BLaER1 (cell line): ENCODE results near the gene SLC35B2.

ENCODE experiments used
- H3K27ac ChIP-seq: shearing (Covaris generic); formaldehyde crosslinking; 2 replicates; pipeline ENCODE4 v1.8.1; 2022
- H3K27me3 ChIP-seq: shearing (Covaris generic); formaldehyde crosslinking; 2 replicates; pipeline ENCODE4 v1.8.1; 2022
- H3K36me3 ChIP-seq: shearing (Covaris generic); formaldehyde crosslinking; 2 replicates; pipeline ENCODE4 v1.8.1; 2022
- H3K4me1 ChIP-seq: shearing (Covaris generic); formaldehyde crosslinking; 2 replicates; pipeline ENCODE4 v1.8.1; 2022
- H3K4me2 ChIP-seq: shearing (Covaris generic); formaldehyde crosslinking; 2 replicates; pipeline ENCODE4 v1.8.1; 2022
- H3K4me3 ChIP-seq: shearing (Covaris generic); formaldehyde crosslinking; 2 replicates; pipeline ENCODE4 v1.8.1; 2022
- H3K9ac ChIP-seq: shearing (Covaris generic); formaldehyde crosslinking; 2 replicates; pipeline ENCODE4 v1.8.1; 2022
- H3K9me3 ChIP-seq: shearing (Covaris generic); formaldehyde crosslinking; 2 replicates; pipeline ENCODE4 v1.8.1; 2022
- H4K20me1 ChIP-seq: shearing (Covaris generic); formaldehyde crosslinking; 2 replicates; pipeline ENCODE4 v1.8.1; 2022
- Cebpa-rat ChIP-seq: shearing (Covaris generic); IDR thresholded peaks from 2 replicates; pipeline ENCODE4 v1.8.1; 2022

SLC35B2 gene

GRCh38 chr6:44255871-44256774 is 1.2 kb downstream of the SLC35B2 start:
- H3K27ac ChIP-seq: peak overlapping the region; percentile 88
- no peak for TF ChIP-seq Cebpa-rat
- no peaks in the 10 kb centered on the region for H3K27me3 ChIP-seq
- H3K4me2 ChIP-seq: peak overlapping the region; percentile 99
- no peaks in the 10 kb centered on the region for H3K9me3 ChIP-seq
- H3K4me1 ChIP-seq: peaks cover 64% of the 10 kb centered on the region
- H3K9ac ChIP-seq: peak overlapping the region; percentile 88
- H4K20me1 ChIP-seq: peaks cover 78% of the 10 kb centered on the region
- peak overlapping the region; percentile 90 for H3K4me3 ChIP-seq
- peaks cover 77% of the 10 kb centered on the region for H3K36me3 ChIP-seq

GRCh38 chr6:44255105-44255808 is 2.1 kb downstream of the SLC35B2 start:
- H3K27me3 ChIP-seq: no peaks in the 10 kb centered on the region
- peak overlapping the region; percentile 99 for H3K4me2 ChIP-seq
- peaks cover 64% of the 10 kb centered on the region for H3K4me1 ChIP-seq
- H3K4me3 ChIP-seq: peak overlapping the region; percentile 90
- peaks cover 84% of the 10 kb centered on the region for H4K20me1 ChIP-seq
- H3K27ac ChIP-seq: peak overlapping the region; percentile 88; the same call in 1 of the 2 replicates
- H3K9me3 ChIP-seq: no peaks in the 10 kb centered on the region
- H3K9ac ChIP-seq: peak overlapping the region; percentile 88
- peaks cover 77% of the 10 kb centered on the region for H3K36me3 ChIP-seq
- TF ChIP-seq Cebpa-rat: no peak

GRCh38 chr6:44254191-44255104 is 2.9 kb downstream of the SLC35B2 start:
- H4K20me1 ChIP-seq: peaks cover 86% of the 10 kb centered on the region
- no peak for TF ChIP-seq Cebpa-rat
- H3K27ac ChIP-seq: no peak overlapping the region
- H3K4me1 ChIP-seq: peaks cover 68% of the 10 kb centered on the region
- 0 out of 2 replicates have a peak overlapping the region, but pooled peaks have one; percentile 15 for H3K9ac ChIP-seq
- H3K27me3 ChIP-seq: no peaks in the 10 kb centered on the region
- no peaks in the 10 kb centered on the region for H3K9me3 ChIP-seq
- H3K4me3 ChIP-seq: no peak overlapping the region
- H3K36me3 ChIP-seq: peaks cover 77% of the 10 kb centered on the region
- peak overlapping the region; percentile 99 for H3K4me2 ChIP-seq

GRCh38 chr6:44253307-44254101 is 3.8 kb downstream of the SLC35B2 start:
- peaks cover 88% of the 10 kb centered on the region for H4K20me1 ChIP-seq
- H3K4me1 ChIP-seq: peaks cover 77% of the 10 kb centered on the region
- H3K9me3 ChIP-seq: no peaks in the 10 kb centered on the region
- no peak overlapping the region for H3K4me3 ChIP-seq
- no peak overlapping the region for H3K9ac ChIP-seq
- peaks cover 79% of the 10 kb centered on the region for H3K36me3 ChIP-seq
- TF ChIP-seq Cebpa-rat: no peak
- H3K4me2 ChIP-seq: peak overlapping the region; percentile 4; the same call in 1 of the 2 replicates
- H3K27me3 ChIP-seq: no peaks in the 10 kb centered on the region
- no peak overlapping the region for H3K27ac ChIP-seq

- Histone ChIP-seq H3K27me3 (no peaks in the 10 kb centered on the region), H3K9me3 (no peaks in the 10 kb centered on the region), H3K4me3 (no peak overlapping the region), H3K9ac (peak overlapping the region; percentile 34; the same call in 1 of the 2 replicates), H3K27ac (no peak overlapping the region), H3K36me3 (peaks cover 79% of the 10 kb centered on the region), H4K20me1 (peaks cover 98% of the 10 kb centered on the region), H3K4me1 (peaks cover 72% of the 10 kb centered on the region), H3K4me2 (no peak overlapping the region)
- TF ChIP-seq Cebpa-rat: no peak
Measured at GRCh38 chr6:44251576-44252524, 5.5 kb downstream of the SLC35B2 start.

- H3K4me3 ChIP-seq: no peak overlapping the region
- H3K27me3 ChIP-seq: no peaks in the 10 kb centered on the region
- H3K36me3 ChIP-seq: peaks cover 78% of the 10 kb centered on the region
- H4K20me1 ChIP-seq: peaks cover 88% of the 10 kb centered on the region
- peaks cover 64% of the 10 kb centered on the region for H3K4me1 ChIP-seq
- H3K9me3 ChIP-seq: no peaks in the 10 kb centered on the region
- no peak overlapping the region for H3K27ac ChIP-seq
- TF ChIP-seq Cebpa-rat: no peak
- 0 out of 2 replicates have a peak overlapping the region, but pooled peaks have one; percentile 71 for H3K4me2 ChIP-seq
- no peak overlapping the region; the same call in 1 of the 2 replicates for H3K9ac ChIP-seq
Measured at GRCh38 chr6:44250718-44251123, 6.6 kb downstream of the SLC35B2 start.

GRCh38 chr6:44250067-44250717 is 7.1 kb downstream of the SLC35B2 start:
- no peak overlapping the region for H3K27ac ChIP-seq
- H4K20me1 ChIP-seq: peaks cover 82% of the 10 kb centered on the region
- no peaks in the 10 kb centered on the region for H3K27me3 ChIP-seq
- TF ChIP-seq Cebpa-rat: no peak
- no peaks in the 10 kb centered on the region for H3K9me3 ChIP-seq
- no peak overlapping the region; the same call in 1 of the 2 replicates for H3K9ac ChIP-seq
- H3K36me3 ChIP-seq: peaks cover 73% of the 10 kb centered on the region
- H3K4me3 ChIP-seq: no peak overlapping the region
- peak overlapping the region; percentile 71 for H3K4me2 ChIP-seq
- H3K4me1 ChIP-seq: peaks cover 64% of the 10 kb centered on the region
